Urinary bladder (tissue), 4 donors: ENCODE measurements around the gene FNBP1. TPM values are rescaled to one million over a fixed set of nuclear protein-coding genes. Genes with fewer than 3 reads are reported as not detected.

Experiments used
- DNase-seq: peaks from one replicate; pipeline ENCODE4 v3.0.0-alpha.2; 2015; ENCODE audit errors: extremely low spot score
- H3K27ac ChIP-seq: one replicate; pipeline ENCODE4 v1.5.1; 2013; ENCODE audit warnings: low read depth, mild to moderate bottlenecking, moderate library complexity
- H3K36me3 ChIP-seq: one replicate; pipeline ENCODE4 v1.6.1; 2013; ENCODE audit warnings: mild to moderate bottlenecking, moderate library complexity; ENCODE audit not compliant: insufficient read depth
- H3K4me1 ChIP-seq: one replicate; pipeline ENCODE4 v1.6.1; 2013; ENCODE audit warnings: mild to moderate bottlenecking, moderate library complexity; ENCODE audit not compliant: insufficient read depth
- H3K4me3 ChIP-seq: one replicate; pipeline ENCODE4 v1.5.1; 2013; ENCODE audit warnings: low read depth, low read length
- WGBS: extraction: QIAGEN DNeasy Blood & Tissue Kit; methylation state at CpG from one replicate; pipeline ENCODE4 v1.1.7; 2013; 5-methylcytosine and 5-hydroxymethylcytosine counted together
- polyA plus RNA-seq: library from polyadenylated mRNA; stranded (reverse); fragments of 200-250 nt; gene quantifications from one replicate; pipeline ENCODE4 v1.2.3, GENCODE V29; 2013
- total RNA-seq: library from RNA; depleted of rRNA; stranded (reverse); fragments of >200 nt; gene quantifications from one replicate; pipeline ENCODE4 v1.2.3, GENCODE V29; 2014
- donor health status: healthy with polysubstance abuse.
- donor health status: healthy.

The FNBP1 gene
- total and polyA plus RNA-seq, 2 donors = 107 to 121 TPM

DNA sequence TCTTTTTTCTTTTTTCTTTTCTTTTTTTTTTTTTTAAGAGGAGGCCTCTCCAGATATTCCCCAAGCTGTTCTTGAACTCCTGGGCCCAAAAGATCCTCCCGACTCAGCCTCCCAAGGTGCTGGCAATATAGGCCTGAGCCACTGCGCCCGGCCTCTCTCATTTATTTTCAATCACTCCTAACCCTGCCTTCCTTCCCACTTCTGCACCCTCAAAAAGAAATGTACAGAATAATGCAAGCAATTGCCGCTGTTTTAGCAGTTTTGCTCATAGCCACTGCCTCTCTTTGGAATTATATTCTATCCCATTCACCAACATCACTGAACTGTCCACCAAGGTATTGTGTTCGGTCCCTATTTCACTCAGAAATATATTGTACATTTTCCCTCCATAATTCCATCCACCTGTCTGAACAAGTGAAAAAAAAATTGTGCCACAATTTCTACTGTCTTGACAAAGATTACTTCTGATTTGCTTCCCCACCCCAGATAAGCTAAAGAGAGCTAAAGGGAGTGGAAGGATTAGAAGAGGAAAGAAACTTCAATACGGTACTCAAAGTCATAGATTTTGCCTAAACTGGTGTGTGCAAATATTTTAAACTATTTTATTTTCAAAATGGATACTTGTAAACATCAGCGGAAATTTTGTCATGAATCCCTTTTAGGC lies 1.9 kb downstream of the FNBP1 start:
- H3K36me3 ChIP-seq = no peaks in the 10 kb centered on the region
- no peaks in the 10 kb centered on the region for H3K4me1 ChIP-seq
- no peak for DNase-seq
- peak overlapping the region; percentile 4 for H3K4me3 ChIP-seq
- no peak overlapping the region for H3K27ac ChIP-seq
- 49% methylated on average over 7 of the region's 7 CpGs for WGBS

DNA sequence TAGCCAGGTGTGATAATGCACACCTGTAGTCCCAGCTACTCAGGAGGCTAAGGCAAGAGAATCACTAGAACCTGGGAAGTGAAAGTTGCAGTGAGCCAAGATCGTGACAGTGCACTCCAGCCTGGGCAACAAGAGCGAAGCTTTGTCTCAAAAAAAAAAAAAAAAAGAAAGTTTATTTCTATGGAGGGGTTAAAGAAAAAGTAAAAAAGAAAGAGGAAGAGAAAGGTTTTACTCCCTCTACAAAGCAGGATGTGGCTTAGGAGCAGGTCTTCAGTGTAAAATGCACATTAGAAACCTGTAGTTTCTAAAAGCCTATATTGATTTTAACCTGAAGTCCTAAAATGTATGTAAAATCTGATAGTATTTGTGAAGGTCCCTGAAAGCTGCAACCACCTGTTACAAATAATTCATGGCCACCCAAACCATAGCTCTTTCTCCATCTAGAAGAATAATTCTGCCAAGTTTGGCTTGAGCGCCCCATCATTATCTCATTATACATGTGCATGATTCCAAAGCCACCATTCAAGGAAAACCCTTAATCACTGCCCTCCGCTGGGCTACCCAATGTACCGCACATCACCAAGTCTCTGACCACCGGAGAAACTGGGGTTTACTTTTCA lies 3.4 kb downstream of the FNBP1 start:
- H3K4me1 ChIP-seq = no peaks in the 10 kb centered on the region
- H3K27ac ChIP-seq = no peak overlapping the region
- H3K4me3 ChIP-seq = no peak overlapping the region
- DNase-seq = no peak
- H3K36me3 ChIP-seq = no peaks in the 10 kb centered on the region
- whole genome bisulfite sequencing = 65% methylated on average over 6 of the region's 6 CpGs

DNA sequence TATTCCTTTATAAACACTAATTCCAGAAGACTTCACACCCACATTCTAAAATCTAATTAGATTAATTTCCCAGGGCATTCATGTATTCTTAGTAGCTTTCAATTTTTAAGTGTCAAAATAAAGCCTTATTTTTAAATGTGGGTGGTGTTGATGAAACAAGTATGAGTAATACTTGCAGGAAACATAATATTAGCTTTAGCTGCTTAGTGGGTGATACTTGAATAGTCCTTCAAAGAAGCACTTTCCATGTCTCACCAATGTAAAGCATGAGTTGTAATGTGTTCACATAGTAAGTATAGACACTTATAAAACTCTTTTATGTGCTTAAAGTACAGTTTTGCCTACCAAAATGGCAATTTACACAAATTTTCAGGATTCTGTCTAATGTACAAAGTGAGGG lies 6.9 kb downstream of the FNBP1 start:
- no peaks in the 10 kb centered on the region for H3K4me1 ChIP-seq
- no peaks in the 10 kb centered on the region for H3K36me3 ChIP-seq
- H3K27ac ChIP-seq = no peak overlapping the region
- DNase-seq = no peak
- no peak overlapping the region for H3K4me3 ChIP-seq

DNA sequence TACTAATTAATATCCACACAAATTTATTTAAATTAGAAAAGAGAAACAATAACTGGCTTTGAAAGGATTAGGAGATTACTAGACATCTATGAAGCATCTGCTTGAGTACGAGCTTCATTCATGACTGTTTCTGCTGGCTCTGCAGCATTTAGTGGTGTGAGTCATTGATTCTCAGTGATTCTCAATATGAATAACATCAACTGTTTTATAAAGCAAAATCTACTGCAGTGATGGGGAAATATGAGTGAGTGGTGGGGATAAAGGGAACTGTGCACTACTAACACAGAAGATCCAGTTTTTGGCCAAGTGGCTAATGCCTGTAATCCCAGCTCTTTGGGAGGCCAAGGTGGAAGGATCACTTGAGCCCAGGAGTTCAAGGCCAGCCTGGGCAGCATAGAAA lies 8.4 kb downstream of the FNBP1 start:
- Histone ChIP-seq H3K36me3 (no peaks in the 10 kb centered on the region), H3K27ac (no peak overlapping the region), H3K4me1 (no peaks in the 10 kb centered on the region), H3K4me3 (no peak overlapping the region)
- WGBS = 20% methylated on average over 1 of the region's 1 CpG
- no peak for DNase-seq

DNA sequence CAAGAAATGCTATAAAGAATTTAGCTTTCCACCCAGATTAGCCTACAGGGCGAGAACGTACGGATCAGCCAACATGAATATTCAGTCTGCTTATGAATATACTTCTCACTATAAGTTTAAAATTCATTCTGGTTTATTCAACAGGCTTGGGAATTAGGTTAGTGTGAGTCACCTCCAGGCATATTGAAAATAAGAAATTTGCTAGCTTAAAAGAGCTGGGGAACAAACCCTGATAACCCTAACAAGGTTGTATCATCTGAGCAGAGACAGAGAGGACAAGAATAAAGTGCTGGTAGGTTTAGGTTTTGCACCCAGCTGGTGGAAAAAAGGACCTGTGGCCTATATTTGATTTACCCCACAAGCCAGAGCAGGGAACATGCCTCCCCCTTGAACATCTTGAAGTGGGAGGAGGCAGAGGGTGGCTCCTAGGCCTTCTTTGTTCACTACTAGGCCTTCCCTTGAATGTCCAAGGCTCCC lies 12.3 kb downstream of the FNBP1 start:
- no peak for DNase-seq
- Histone ChIP-seq H3K36me3 (no peaks in the 10 kb centered on the region), H3K27ac (no peak overlapping the region), H3K4me3 (no peak overlapping the region), H3K4me1 (no peaks in the 10 kb centered on the region)
- WGBS = 61% methylated on average over 3 of the region's 3 CpGs

DNA sequence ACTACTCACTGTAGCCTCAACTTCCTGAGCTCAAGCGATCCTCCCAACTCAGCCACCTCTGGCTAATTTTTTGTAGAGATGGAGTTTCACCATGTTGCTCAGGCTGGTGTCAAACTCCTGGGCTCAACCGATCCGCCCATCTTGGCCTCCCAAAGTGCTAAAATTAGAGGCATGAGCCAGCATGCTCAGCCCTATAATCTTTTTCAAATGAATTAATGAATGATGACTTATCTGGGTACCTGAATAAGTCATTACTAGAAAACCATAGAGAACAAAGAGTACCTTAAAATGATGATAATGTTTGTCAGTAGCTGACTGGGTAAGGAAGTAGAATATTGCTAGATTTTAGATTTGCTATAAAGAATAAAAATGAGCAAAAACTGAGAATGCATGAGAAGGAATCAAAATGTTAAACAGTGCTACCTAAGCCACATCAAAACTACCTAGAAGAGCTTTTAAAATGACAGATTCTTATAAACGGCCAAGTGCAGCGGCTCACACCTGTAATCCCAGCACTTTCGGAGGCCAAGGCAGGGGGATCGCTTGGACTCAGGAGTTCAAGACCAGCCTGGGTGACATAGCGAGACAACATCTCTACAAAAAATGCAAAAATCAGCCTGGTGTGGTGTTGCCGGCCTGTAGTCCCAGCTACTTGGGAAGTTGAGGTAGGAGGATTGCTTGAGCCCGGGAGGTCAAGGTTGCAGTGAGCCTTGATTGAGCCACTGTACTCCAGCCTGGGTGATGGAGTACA lies 13.6 kb downstream of the FNBP1 start:
- H3K4me1 ChIP-seq = no peaks in the 10 kb centered on the region
- WGBS = 81% methylated on average over 10 of the region's 10 CpGs

DNA sequence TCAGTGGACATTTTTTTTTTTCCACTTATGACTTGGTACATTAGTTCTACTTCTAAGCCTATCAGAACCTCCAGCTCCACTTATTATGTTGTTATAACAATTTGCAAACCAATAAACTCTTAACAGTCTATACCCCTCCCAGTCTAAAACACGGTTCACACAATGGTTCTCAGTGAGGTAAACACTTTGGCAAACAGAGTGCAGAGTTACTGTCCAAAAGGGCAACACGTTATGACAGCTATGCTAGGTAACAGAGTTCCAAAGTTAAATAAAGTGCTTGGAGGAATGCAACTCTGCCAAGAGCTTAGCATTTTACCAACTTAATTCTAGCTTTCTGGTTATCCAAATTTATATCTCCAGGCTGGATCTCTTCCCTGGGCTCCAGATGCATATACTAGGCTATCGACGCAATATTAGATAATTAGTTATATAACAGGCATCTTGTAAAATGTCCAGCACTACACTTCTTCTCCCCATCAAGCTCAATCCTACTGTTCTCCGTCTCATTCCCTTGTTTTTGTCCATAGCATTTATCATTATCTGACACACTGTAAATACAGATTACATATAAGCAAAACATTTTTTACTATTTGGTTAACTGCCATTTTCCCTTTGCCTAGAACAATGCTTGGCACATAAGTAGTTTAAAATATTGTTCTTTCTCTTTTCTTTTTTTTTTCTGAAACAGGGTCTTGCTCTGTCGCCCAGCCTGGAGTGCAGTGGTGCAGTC lies 14.3 kb downstream of the FNBP1 start:
- no peak overlapping the region for H3K4me3 ChIP-seq
- DNase-seq = no peak
- H3K4me1 ChIP-seq = no peaks in the 10 kb centered on the region
- H3K36me3 ChIP-seq = no peaks in the 10 kb centered on the region
- H3K27ac ChIP-seq = no peak overlapping the region
- WGBS = 30% methylated on average over 6 of the region's 6 CpGs

More for the DNA sequence above, 13.6 kb downstream of the FNBP1 start:
- Histone ChIP-seq H3K27ac (no peak overlapping the region), H3K4me3 (no peak overlapping the region), H3K36me3 (no peaks in the 10 kb centered on the region)
- no peak for DNase-seq

DNA sequence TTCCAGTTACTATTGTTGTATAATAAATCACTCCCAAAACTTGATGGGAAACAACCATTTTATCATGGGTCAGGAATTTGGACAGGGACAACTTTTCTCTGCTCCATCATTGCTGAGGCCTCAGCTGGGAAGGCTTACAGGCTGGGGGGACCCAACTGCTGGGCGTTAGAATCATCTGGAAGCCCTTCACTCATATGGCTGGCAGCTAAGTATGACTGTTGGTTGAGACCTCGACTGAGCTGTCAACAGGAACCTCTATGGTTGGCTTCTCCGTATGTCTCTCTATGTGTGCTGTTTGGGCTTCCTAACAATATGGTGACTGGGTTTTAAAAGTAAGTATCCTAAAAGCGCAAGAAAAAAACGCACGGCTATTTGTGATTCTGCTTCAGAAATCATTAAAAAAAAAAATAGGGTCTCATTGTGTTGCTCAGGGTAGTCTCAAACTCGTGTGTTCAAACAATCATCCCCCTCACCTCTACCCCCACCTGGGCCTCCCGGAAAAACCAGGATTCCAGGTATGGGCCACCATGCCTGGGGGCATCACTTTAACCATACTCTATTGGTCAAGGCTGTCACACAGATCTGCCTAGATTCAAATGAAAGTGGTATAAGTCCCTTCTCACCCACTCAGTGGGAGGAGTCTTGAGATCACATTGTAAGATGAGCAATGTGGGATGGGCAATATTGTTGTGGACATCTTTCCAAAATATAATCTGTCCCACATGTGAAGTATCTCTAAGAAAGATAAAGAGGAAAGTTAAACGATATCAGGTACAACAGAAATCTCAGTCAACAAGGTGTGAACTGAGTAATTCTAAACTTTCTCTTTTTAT lies 15.2 kb downstream of the FNBP1 start:
- Histone ChIP-seq H3K4me1 (peaks cover 2% of the 10 kb centered on the region), H3K36me3 (no peaks in the 10 kb centered on the region), H3K4me3 (no peak overlapping the region), H3K27ac (no peak overlapping the region)
- no peak for DNase-seq
- 88% methylated on average over 9 of the region's 9 CpGs for WGBS

DNA sequence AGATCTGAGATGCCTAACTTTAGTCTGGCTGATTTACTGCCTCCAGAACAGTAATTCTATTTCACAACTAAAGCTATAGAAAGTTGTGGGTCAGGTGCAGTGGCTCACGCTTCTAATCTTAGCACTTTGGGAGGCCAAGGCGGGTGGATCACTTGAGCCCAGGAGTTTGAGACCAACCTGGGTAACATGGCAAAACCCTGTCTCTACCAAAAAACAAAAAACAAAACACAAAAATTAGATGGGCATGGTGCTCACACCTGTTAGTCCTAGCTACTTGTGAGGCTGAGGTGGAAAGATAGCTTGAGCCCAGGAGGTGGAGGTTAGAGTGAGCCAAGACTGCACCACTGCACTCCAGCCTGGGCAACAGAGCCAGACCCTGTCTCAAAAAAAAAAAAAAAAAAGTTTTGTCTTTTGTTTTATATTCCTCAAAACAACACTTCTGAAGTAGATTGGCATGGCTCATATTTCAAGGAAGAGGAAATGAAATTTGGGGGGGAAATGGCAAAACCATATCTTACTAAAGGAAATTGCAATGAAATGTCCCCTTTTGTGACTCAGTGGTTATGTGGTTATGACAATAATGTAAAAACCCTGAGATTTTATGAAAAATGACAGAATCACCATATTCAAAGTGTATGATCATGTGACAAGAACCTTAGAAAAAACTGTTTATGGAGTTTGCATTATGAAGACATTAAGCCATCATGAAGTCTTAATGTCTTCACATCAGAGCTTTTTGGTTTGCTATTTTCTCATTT lies 16.2 kb downstream of the FNBP1 start:
- Histone ChIP-seq H3K36me3 (no peaks in the 10 kb centered on the region), H3K27ac (no peak overlapping the region), H3K4me1 (peaks cover 2% of the 10 kb centered on the region), H3K4me3 (no peak overlapping the region)
- no peak for DNase-seq
- WGBS = 80% methylated on average over 2 of the region's 2 CpGs

DNA sequence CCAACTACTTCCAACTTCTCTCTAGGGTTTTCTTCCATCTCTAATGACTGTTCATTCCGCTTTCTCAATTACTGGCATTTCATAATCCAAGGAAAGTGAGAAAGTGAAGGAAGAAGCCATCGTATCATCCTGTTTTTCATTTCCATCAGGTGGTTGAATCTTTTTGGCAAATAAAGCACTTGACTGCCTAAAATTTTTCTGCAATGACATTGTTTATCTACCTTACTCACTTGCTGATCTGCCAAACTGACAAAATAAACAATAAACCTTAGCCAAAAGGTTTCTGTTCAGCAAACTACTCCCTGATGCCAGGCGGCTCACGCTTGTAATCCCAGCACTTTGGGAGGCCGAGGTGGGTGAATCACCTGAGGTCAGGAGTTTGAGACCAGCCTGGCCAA lies 18.4 kb downstream of the FNBP1 start:
- H3K36me3 ChIP-seq = no peaks in the 10 kb centered on the region
- H3K27ac ChIP-seq = no peak overlapping the region
- no peak overlapping the region for H3K4me3 ChIP-seq
- DNase-seq = no peak
- peaks cover 2% of the 10 kb centered on the region for H3K4me1 ChIP-seq
- 62% methylated on average over 5 of the region's 5 CpGs for WGBS

DNA sequence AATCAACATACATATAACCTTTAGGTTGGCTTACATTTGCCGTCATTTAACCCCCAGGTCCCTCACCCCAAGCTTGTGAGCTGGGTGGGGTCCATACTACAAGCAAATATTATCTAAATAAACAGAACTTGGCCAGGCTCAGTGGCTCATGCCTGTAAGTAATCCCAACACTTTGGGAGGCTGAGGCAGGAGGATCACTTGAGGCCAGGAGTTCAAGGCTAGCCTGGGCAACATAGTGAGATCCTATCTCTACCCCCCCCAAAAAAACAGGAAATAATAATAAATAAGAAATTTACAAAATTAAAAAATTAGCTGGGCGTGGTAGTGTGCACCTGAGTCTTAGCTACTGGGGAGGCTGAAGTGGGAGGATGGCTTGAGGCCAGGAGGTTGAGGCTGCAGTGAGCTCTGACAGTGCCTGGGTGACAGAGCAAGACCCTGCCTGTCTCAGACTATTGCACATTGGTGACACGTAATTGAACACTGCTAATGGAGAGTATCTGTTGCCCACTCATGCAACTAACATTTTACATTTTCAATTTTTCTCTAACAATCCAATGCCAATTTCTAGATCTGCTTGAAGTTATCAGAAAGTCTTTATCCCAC lies 18.9 kb downstream of the FNBP1 start:
- Histone ChIP-seq H3K4me1 (peaks cover 2% of the 10 kb centered on the region), H3K36me3 (no peaks in the 10 kb centered on the region), H3K27ac (no peak overlapping the region), H3K4me3 (no peak overlapping the region)
- no peak for DNase-seq
- 81% methylated on average over 3 of the region's 3 CpGs for WGBS

DNA sequence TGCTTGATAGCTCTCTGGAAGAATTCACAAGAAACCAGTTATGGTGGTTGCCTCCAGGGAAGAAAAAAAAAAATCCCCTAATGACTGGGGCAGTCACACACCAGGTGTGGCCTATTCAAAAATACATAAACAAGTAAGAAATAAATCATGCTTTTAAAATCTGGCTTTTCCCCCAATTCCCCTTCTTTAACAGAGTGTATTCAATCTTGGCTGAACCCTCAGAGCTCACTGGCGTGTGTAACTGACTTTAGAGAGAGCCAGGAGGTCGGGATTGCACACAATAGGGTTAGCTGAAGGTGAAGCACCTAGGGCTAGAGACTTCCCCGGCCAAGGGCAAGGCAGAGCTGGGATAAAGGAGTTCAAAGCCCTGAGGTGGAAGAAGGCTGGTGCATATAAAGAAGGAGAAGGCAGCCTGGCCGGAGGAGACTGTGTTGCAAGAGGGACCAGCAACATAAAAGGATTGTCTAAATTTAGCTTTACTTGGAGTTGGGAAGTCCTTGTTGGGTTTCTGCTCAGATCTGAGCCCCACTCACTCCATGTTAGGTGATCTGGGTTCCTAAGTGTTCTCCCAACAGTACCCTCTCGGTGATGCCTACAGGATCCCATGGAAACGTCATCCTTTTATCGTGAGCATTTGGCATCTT lies 19.7 kb downstream of the FNBP1 start:
- no peak for DNase-seq
- peaks cover 2% of the 10 kb centered on the region for H3K4me1 ChIP-seq
- WGBS = 50% methylated on average over 7 of the region's 7 CpGs
- no peak overlapping the region for H3K4me3 ChIP-seq
- peak overlapping the region; percentile 41 for H3K27ac ChIP-seq
- no peaks in the 10 kb centered on the region for H3K36me3 ChIP-seq
